A549 (cell line): ENCODE measurements around the gene ADSS1.

Source experiments
- BCL3 ChIP-seq: fragments of >200 bp; sonication (Bioruptor Twin); formaldehyde crosslinking; IDR thresholded peaks from 3 replicates; pipeline ENCODE4 v1.6.1; 2016
- ESRRA ChIP-seq: fragments of 150-350 bp; IDR thresholded peaks from 2 replicates; pipeline ENCODE4 v1.6.1; 2014; ENCODE audit warnings: mild to moderate bottlenecking, low read length, borderline replicate concordance
- JUN ChIP-seq, 2 experiments: fragments of >200 bp; sonication (Bioruptor Twin); formaldehyde crosslinking; IDR thresholded peaks; 2 replicates in 1 of 2; 3 replicates in 1 of 2; pipeline ENCODE4 v1.6.1; 2016 to 2017
- MAFK ChIP-seq: fragments of 450-650 bp; IDR thresholded peaks from 2 replicates; pipeline ENCODE4 v1.6.1; 2014; ENCODE audit not compliant: partially characterized antibody
- MAZ ChIP-seq: fragments of 150-350 bp; IDR thresholded peaks from 2 replicates; pipeline ENCODE4 v1.6.1; 2014; ENCODE audit warnings: antibody characterized with exemption, low read depth, low read length, borderline replicate concordance
- PBX3 ChIP-seq: IDR thresholded peaks from 2 replicates; pipeline ENCODE4 v1.6.1; 2012
- PHF8 ChIP-seq: fragments of 200-600 bp; sonication (generic); IDR thresholded peaks from 2 replicates; pipeline ENCODE4 v1.6.1; 2016; ENCODE audit warnings: low read depth, mild to moderate bottlenecking, antibody characterized with exemption, moderate library complexity, borderline replicate concordance
- POLR2A ChIP-seq: IDR thresholded peaks from 2 replicates; pipeline ENCODE4 v1.6.1; 2012; ENCODE audit warnings: mild to moderate bottlenecking, low read length
- TF ChIP-seq, protein P1 (sequence below): fragments of >200 bp; sonication (Bioruptor Twin); formaldehyde crosslinking; IDR thresholded peaks from 3 replicates; pipeline ENCODE4 v1.5.1; 2016
- TF ChIP-seq, protein P2 (sequence below): fragments of 450-650 bp; IDR thresholded peaks from 2 replicates; pipeline ENCODE4 v1.6.1; 2014; ENCODE audit warnings: antibody characterized with exemption

DNA sequence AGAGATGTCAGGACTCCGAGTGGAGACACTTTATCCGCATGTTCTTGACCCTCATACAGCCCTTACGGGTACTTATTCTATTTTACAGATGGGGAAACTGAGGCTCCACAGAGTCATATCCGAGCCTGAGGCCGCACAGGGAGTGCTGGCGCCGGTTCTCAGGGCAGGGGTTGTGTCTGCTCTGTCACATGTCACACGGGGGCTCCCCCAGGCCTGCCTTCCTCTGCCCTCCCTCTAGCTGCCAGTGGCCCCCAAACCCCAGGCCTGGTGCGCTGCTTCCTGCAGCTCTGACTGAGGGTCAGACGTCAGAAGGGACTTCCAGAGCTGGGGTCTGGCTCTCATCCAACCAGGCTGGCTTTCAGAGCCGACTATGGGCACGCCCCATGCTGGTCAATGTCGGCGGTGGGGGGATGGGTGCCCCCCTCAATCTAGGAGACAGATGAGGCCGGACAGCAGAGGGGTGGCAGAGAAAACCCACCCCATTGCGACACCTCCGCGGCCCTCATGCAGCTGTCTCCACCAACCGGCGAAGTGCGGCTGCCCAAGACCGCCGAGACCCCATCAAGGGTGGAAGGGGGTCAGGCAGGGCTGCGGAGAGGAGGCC, 35.4 kb upstream of the ADSS1 start:
- TF ChIP-seq, protein P1, sequence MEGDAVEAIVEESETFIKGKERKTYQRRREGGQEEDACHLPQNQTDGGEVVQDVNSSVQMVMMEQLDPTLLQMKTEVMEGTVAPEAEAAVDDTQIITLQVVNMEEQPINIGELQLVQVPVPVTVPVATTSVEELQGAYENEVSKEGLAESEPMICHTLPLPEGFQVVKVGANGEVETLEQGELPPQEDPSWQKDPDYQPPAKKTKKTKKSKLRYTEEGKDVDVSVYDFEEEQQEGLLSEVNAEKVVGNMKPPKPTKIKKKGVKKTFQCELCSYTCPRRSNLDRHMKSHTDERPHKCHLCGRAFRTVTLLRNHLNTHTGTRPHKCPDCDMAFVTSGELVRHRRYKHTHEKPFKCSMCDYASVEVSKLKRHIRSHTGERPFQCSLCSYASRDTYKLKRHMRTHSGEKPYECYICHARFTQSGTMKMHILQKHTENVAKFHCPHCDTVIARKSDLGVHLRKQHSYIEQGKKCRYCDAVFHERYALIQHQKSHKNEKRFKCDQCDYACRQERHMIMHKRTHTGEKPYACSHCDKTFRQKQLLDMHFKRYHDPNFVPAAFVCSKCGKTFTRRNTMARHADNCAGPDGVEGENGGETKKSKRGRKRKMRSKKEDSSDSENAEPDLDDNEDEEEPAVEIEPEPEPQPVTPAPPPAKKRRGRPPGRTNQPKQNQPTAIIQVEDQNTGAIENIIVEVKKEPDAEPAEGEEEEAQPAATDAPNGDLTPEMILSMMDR = no peak
- TF ChIP-seq ESRRA = no peak
- peak; percentile 21; the same call in 1 of the 2 replicates for TF ChIP-seq POLR2A
- no peak for TF ChIP-seq BCL3
- TF ChIP-seq MAZ = no peak; the same call in 1 of the 2 replicates
- TF ChIP-seq, protein P2, sequence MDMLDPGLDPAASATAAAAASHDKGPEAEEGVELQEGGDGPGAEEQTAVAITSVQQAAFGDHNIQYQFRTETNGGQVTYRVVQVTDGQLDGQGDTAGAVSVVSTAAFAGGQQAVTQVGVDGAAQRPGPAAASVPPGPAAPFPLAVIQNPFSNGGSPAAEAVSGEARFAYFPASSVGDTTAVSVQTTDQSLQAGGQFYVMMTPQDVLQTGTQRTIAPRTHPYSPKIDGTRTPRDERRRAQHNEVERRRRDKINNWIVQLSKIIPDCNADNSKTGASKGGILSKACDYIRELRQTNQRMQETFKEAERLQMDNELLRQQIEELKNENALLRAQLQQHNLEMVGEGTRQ = no peak
- no peak; a peak in 1 of 5 replicates for TF ChIP-seq JUN (IDR thresholded peaks at IDR 0.05)
- no peak for TF ChIP-seq MAFK
- TF ChIP-seq PBX3 = no peak
- no peak; the same call in 1 of the 2 replicates for TF ChIP-seq PHF8
